NB4 (cell line): ENCODE results near the gene NRP1.

Experiments used
- CTCF ChIP-seq: IDR thresholded peaks from one replicate; pipeline ENCODE4 v1.5.1; 2012; ENCODE audit warnings: low read depth, low read length
- MAX ChIP-seq: IDR thresholded peaks from 2 replicates; pipeline ENCODE4 v1.6.1; 2011; ENCODE audit warnings: low read depth, low read length
- MYC ChIP-seq: IDR thresholded peaks from 2 replicates; pipeline ENCODE4 v1.6.1; 2011; ENCODE audit warnings: low read depth, low read length
- POLR2A ChIP-seq: IDR thresholded peaks from 2 replicates; pipeline ENCODE4 v1.6.1; 2011; ENCODE audit warnings: mild to moderate bottlenecking; ENCODE audit not compliant: insufficient read length; ENCODE audit errors: extremely low read depth

DNA sequence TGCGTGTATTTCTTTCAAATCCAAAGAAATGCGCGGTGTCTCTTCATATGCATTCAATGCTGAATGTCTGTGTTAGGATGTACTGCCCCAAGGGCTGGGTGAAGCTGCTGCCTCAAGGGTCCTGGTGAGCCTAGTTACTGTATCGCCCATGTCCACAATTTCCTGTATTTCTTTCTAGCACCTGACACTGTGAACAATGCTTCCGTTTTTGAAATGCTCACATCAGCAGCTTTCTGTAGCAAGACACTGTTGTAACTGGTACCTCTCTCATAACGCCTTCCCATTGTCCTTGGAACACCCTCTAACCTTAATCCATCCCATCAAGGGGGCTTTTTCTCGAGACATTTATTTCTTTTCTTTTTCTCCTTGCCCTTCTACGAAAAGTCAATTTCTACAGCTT lies 25.1 kb downstream of the NRP1 start:
- TF ChIP-seq CTCF (no peak), MYC (no peak), POLR2A (no peak), MAX (no peak)
